Measurements from ENCODE around the gene PGC.

GRCh38 chr6:41689171-41690008, 57.8 kb downstream of the PGC start:
- TF ChIP-seq POLR2AphosphoS5 (IDR thresholded peaks at IDR 0.05) (no peak), CTCF (IDR thresholded peaks at IDR 0.05) (no peak)
